Measurements from ENCODE around the gene WDR54. TPM values are rescaled to one million over a fixed set of nuclear protein-coding genes. Genes with fewer than 3 reads are reported as not detected.
"Not testable (repeated sequence)": the region's sequence is repeated elsewhere in the genome, so short reads cannot be mapped to it uniquely, and the experiment has no call there.

The WDR54 gene
- total RNA-seq, 1 experiment from 2014 or later, result 27.7 TPM

- ChIA-PET CTCF (no interaction called here), POLR2A (interaction anchor here (0.6 kb wide), 1 partner anchor 10 kb away, joined by 4 read pairs; no protein-coding TSS in a partner anchor)
- intact Hi-C loops (cut with micrococcal nuclease; ENCODE audit: unreplicated experiment) (no loop called here), in situ Hi-C loops (cut with HindIII; ENCODE audit: low pct_unique_long_range_greater_than_20kb, low sequenced_read_pairs) (no loop called here)
- ATAC-seq, result no peak
- no peak for DNase-seq (ENCODE audit: low read depth, low spot score)
- TF ChIP-seq REST (IDR thresholded peaks at IDR 0.05; ENCODE audit: insufficient read depth in 1 of 2, low read depth in 2 of 2, low read length in 1 of 2) (no peak), CTCF (IDR thresholded peaks at IDR 0.05) (no peak)
- Histone ChIP-seq H3K27ac (ENCODE audit: low read length) (no peak overlapping the region), H3K4me3 (ENCODE audit: low read depth in 2 of 2, low read length in 2 of 2) (no peak overlapping the region), H3K4me1 (ENCODE audit: control insufficient read depth, insufficient read depth, low read length) (peaks cover 4% of the 10 kb centered on the region; the same call in 1 of the 2 replicates), H3K36me3 (ENCODE audit: control insufficient read depth, insufficient read depth, low read length) (no peaks in the 10 kb centered on the region; the same call in 1 of the 2 replicates), H3K9me3 (ENCODE audit: control insufficient read depth, insufficient read depth, low read depth, low read length) (no peaks in the 10 kb centered on the region), H3K27me3 (ENCODE audit: control insufficient read depth, insufficient read depth, low read length) (no peaks in the 10 kb centered on the region)
- no TSS peak for BruUV-seq (replicated peaks)
Observed at GRCh38 chr2:74419345-74419744, 2.2 kb upstream of the WDR54 start.

GRCh38 chr2:74420006-74420405, 1.5 kb upstream of the WDR54 start:
- no peaks in the 10 kb centered on the region for H3K9me3 ChIP-seq (ENCODE audit: control insufficient read depth, insufficient read depth, low read depth, low read length)
- ChIA-PET POLR2A (interaction anchor here (0.7 kb wide), 1 partner anchor 40 kb away, joined by 8 read pairs; the partner anchor contains the start of gene DCTN1), CTCF (no interaction called here)
- H3K4me1 ChIP-seq (ENCODE audit: control insufficient read depth, insufficient read depth, low read length), result peaks cover 4% of the 10 kb centered on the region; the same call in 1 of the 2 replicates
- no peak for ATAC-seq
- TF ChIP-seq REST (IDR thresholded peaks at IDR 0.05; ENCODE audit: insufficient read depth in 1 of 2, low read depth in 2 of 2, low read length in 1 of 2) (no peak), POLR2AphosphoS5 (IDR thresholded peaks at IDR 0.05; ENCODE audit: low read depth, low read length) (no peak), TCF7L2 (IDR thresholded peaks at IDR 0.05; ENCODE audit: low read depth, low read length) (no peak), SIN3A (IDR thresholded peaks at IDR 0.05; ENCODE audit: borderline replicate concordance, insufficient read depth, low read depth, low read length) (no peak), CTCF (IDR thresholded peaks at IDR 0.05) (no peak)
- H3K4me3 ChIP-seq (ENCODE audit: low read depth in 2 of 2, low read length in 2 of 2), result no peak overlapping the region
- in situ Hi-C loops (cut with HindIII; ENCODE audit: low pct_unique_long_range_greater_than_20kb, low sequenced_read_pairs), result no loop called here
- DNase-seq (ENCODE audit: low read depth, low spot score), result no peak
- no peaks in the 10 kb centered on the region; the same call in 1 of the 2 replicates for H3K36me3 ChIP-seq (ENCODE audit: control insufficient read depth, insufficient read depth, low read length)
- no TSS peak for BruUV-seq (replicated peaks)
- intact Hi-C loops (cut with micrococcal nuclease; ENCODE audit: unreplicated experiment), result no loop called here
- no peaks in the 10 kb centered on the region for H3K27me3 ChIP-seq (ENCODE audit: control insufficient read depth, insufficient read depth, low read length)
- no peak overlapping the region for H3K27ac ChIP-seq (ENCODE audit: low read length)

- in situ Hi-C loops (cut with HindIII; ENCODE audit: low pct_unique_long_range_greater_than_20kb, low sequenced_read_pairs); H3K27me3 ChIP-seq (ENCODE audit: control insufficient read depth, insufficient read depth, low read length); DNase-seq (ENCODE audit: low read depth, low spot score); ATAC-seq; H3K4me1 ChIP-seq (ENCODE audit: control insufficient read depth, insufficient read depth, low read length); H3K36me3 ChIP-seq (ENCODE audit: control insufficient read depth, insufficient read depth, low read length); intact Hi-C loops (cut with micrococcal nuclease; ENCODE audit: unreplicated experiment); H3K9me3 ChIP-seq (ENCODE audit: control insufficient read depth, insufficient read depth, low read depth, low read length); BruUV-seq (replicated peaks): not testable (repeated sequence)
- ChIA-PET POLR2A (interaction anchor here (0.6 to 1.5 kb wide), 5 partner anchors 13 to 251 kb away, joined by 3 to 8 read pairs (median 7); partner anchors contain the start of gene DCTN1), CTCF (interaction anchor here (0.7 kb wide), 1 partner anchor 111 kb away, joined by 6 read pairs; no protein-coding TSS in a partner anchor)
- H3K4me3 ChIP-seq (ENCODE audit: low read depth in 2 of 2, low read length in 2 of 2), result peak overlapping the region; percentile 84 to 89
- peak overlapping the region; percentile 86 for H3K27ac ChIP-seq (ENCODE audit: low read length)
Observed at GRCh38 chr2:74420443-74421103, 957 bp upstream of the WDR54 start.
